ENCODE results near the gene DDX59.
A peak's percentile ranks its signal among the peaks of the same experiment; 100 is the strongest.
"Not testable (repeated sequence)": the region's sequence is repeated elsewhere in the genome, so short reads cannot be mapped to it uniquely, and the experiment has no call there.

Gene DDX59

GRCh38 chr1:200640373-200640962 lies 29.2 kb downstream of the DDX59 start:
- POLR2A ChIA-PET = no interaction called here
- CTCF ChIA-PET = interaction anchor here (0.9 to 2.4 kb wide), 4 partner anchors 12 to 82 kb away, joined by 3 to 5 read pairs (median 4); no protein-coding TSS in a partner anchor
- DNase-seq (ENCODE audit: extremely low spot score) = no peak
- TF ChIP-seq, protein P1, sequence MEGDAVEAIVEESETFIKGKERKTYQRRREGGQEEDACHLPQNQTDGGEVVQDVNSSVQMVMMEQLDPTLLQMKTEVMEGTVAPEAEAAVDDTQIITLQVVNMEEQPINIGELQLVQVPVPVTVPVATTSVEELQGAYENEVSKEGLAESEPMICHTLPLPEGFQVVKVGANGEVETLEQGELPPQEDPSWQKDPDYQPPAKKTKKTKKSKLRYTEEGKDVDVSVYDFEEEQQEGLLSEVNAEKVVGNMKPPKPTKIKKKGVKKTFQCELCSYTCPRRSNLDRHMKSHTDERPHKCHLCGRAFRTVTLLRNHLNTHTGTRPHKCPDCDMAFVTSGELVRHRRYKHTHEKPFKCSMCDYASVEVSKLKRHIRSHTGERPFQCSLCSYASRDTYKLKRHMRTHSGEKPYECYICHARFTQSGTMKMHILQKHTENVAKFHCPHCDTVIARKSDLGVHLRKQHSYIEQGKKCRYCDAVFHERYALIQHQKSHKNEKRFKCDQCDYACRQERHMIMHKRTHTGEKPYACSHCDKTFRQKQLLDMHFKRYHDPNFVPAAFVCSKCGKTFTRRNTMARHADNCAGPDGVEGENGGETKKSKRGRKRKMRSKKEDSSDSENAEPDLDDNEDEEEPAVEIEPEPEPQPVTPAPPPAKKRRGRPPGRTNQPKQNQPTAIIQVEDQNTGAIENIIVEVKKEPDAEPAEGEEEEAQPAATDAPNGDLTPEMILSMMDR (IDR thresholded peaks at IDR 0.05; ENCODE audit: control extremely low read depth, extremely low read depth, low read depth, missing control alignments) = no peak

DNA sequence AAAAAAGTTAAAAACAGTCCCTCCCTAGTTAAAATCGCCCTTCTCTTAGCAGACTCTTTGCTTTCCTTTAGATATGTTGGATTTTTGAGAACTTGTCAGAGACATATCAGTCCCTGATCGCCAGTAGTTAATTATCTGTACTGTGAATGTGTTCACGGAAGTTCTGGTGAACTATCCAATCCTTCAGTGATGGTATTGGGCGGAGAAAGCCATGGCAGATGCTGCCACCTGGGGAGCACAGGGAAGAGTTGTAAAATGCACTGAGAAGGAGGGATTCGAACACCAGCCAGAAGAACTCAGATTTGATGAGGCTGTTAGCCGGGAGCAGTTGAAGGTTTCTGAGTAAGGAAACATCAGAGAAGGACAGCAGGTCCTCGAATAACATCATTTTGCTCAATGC lies 31.6 kb downstream of the DDX59 start:
- CTCF ChIA-PET = no interaction called here
- POLR2A ChIA-PET = no interaction called here
- DNase-seq (ENCODE audit: extremely low spot score) = no peak
- TF ChIP-seq, protein P1 (IDR thresholded peaks at IDR 0.05; ENCODE audit: control extremely low read depth, extremely low read depth, low read depth, missing control alignments) = no peak

- TF ChIP-seq, protein P1 (IDR thresholded peaks at IDR 0.05; ENCODE audit: control extremely low read depth, extremely low read depth, low read depth, missing control alignments) = no peak
- POLR2A ChIA-PET = no interaction called here
- CTCF ChIA-PET = interaction anchor here (0.7 kb wide), 1 partner anchor 14 kb away, joined by 3 read pairs; no protein-coding TSS in a partner anchor
- DNase-seq (ENCODE audit: extremely low spot score) = no peak
Observed at GRCh38 chr1:200636681-200637080, 33.0 kb downstream of the DDX59 start.

GRCh38 chr1:200634261-200635122 lies 35.2 kb downstream of the DDX59 start:
- CTCF ChIA-PET = interaction anchor here (0.7 to 4.0 kb wide), 7 partner anchors 10 to 212 kb away, joined by 3 to 27 read pairs (median 4); no protein-coding TSS in a partner anchor

GRCh38 chr1:200631375-200631774 lies 38.3 kb downstream of the DDX59 start:
- TF ChIP-seq, protein P1 (IDR thresholded peaks at IDR 0.05; ENCODE audit: control extremely low read depth, extremely low read depth, low read depth, missing control alignments) = no peak
- ChIA-PET CTCF (interaction anchor here (1.7 kb wide), 1 partner anchor 9 kb away, joined by 7 read pairs; no protein-coding TSS in a partner anchor), POLR2A (no interaction called here)
- DNase-seq (ENCODE audit: extremely low spot score) = no peak

More at GRCh38 chr1:200634261-200635122, 35.2 kb downstream of the DDX59 start:
- DNase-seq (ENCODE audit: extremely low spot score) = no peak
- TF ChIP-seq, protein P1 (IDR thresholded peaks at IDR 0.05; ENCODE audit: control extremely low read depth, extremely low read depth, low read depth, missing control alignments) = peak; percentile 31
- POLR2A ChIA-PET = no interaction called here

GRCh38 chr1:200630515-200630899 lies 39.2 kb downstream of the DDX59 start:
- CTCF ChIA-PET = interaction anchor here (1.7 kb wide), 1 partner anchor 8 kb away, joined by 7 read pairs; no protein-coding TSS in a partner anchor
- DNase-seq (ENCODE audit: extremely low spot score); POLR2A ChIA-PET: not testable (repeated sequence)
